ENCODE results near the gene GLOD4. TPM values are rescaled to one million over a fixed set of nuclear protein-coding genes. Genes with fewer than 3 reads are reported as not detected.
"Not testable (repeated sequence)": the region's sequence is repeated elsewhere in the genome, so short reads cannot be mapped to it uniquely, and the experiment has no call there.

Gene GLOD4
- polyA plus RNA-seq, 3 donors: 41.8 to 50.7 (median 50.6) TPM

- H2AFZ ChIP-seq (ENCODE audit: insufficient read depth, low read depth, low read length, poor library complexity, severe bottlenecking); H3K9me3 ChIP-seq (replicated peaks in 1 of 2; ENCODE audit: control insufficient read depth in 1 of 2, insufficient read depth in 1 of 2, low read length in 2 of 2); H3K4me3 ChIP-seq (replicated peaks in 1 of 3; ENCODE audit: low read depth in 2 of 3, low read length in 3 of 3); intact Hi-C loops (cut with micrococcal nuclease); H3K4me3 Mint-ChIP-seq; H3K27me3 ChIP-seq (ENCODE audit: control insufficient read depth in 2 of 2, insufficient read depth in 2 of 2, low read length in 2 of 2); H3K27me3 Mint-ChIP-seq (ENCODE audit: low read depth in 3 of 3); H3K4me2 ChIP-seq (replicated peaks; ENCODE audit: extremely low read depth, low read length, poor library complexity, severe bottlenecking); H3K9me3 Mint-ChIP-seq; H3K9ac ChIP-seq (ENCODE audit: insufficient read depth, low read length, poor library complexity, severe bottlenecking); DNase-seq; H3K27ac ChIP-seq (ENCODE audit: low read depth in 1 of 2, low read length in 2 of 2); H4K20me1 ChIP-seq (ENCODE audit: insufficient read depth, low read length): not testable (repeated sequence)
- H3K4me1 Mint-ChIP-seq: peaks cover 29% of the 10 kb centered on the region
- H3K27ac Mint-ChIP-seq: peak overlapping the region in 2 of 7 donors; percentile 55 to 62
- H3K79me2 ChIP-seq (ENCODE audit: insufficient read depth, low read length): peaks cover 43% of the 10 kb centered on the region
- H3K36me3 ChIP-seq (replicated peaks in 1 of 2; ENCODE audit: control insufficient read depth in 1 of 2, insufficient read depth in 2 of 2, low read length in 2 of 2): peaks cover 41 to 50% of the 10 kb centered on the region in 2 donors
- 100% methylated on average over 1 of the region's 4 CpGs for WGBS (ENCODE audit: insufficient coverage)
- H3K36me3 Mint-ChIP-seq: peaks cover 50 to 52% of the 10 kb centered on the region in 2 donors
- peaks cover 19 to 26% of the 10 kb centered on the region in 2 donors for H3K4me1 ChIP-seq (ENCODE audit: control insufficient read depth in 1 of 2, insufficient read depth in 2 of 2, low read length in 2 of 2)
These were observed 33.5 kb downstream of the GLOD4 start for GRCh38 chr17:748604-749003.

DNA sequence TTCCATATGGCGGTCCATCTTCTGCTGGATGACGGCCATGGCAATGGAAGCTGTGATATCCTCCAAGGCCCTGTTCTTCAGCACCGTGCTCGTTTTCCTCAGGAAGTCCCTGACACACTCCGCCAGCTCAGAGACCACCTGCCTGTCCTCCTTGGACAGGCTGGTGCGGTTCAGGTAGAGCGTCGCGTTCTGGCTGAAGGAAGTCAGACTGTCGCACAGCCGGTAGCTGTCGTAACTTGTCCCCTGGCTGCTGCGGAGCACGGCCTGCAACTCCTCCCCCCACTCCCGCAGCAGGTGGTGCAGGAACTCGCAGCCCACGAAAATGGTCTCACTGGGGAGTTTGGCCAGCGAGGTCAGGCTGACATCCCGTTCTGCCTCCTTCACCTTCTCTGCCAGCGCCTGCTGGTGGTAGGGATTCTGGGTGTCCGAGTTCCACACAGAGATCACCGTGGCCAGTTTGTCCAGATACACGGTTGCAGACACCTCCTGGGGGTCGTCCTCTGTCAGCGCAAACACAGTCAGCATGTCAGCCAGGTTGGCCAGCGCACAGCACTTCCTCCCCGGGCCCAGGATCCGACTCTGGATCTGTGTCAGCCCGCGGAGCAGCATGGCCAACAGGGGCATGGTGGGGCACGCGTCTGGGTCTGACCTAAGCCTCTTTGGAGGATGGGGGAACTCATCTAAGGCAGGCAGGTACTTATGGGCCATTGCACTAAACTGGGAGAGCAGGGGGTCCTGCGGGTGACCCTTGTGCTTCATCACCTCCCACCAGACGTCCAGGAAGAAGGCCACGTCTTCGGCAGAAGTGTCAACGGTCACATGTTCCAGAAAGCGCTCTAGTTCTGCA is 35.1 kb downstream of the GLOD4 start:
- H3K36me3 ChIP-seq (replicated peaks in 1 of 2; ENCODE audit: control insufficient read depth in 1 of 2, insufficient read depth in 2 of 2, low read length in 2 of 2): peaks cover 45 to 66% of the 10 kb centered on the region in 2 donors
- peaks cover 13 to 17% of the 10 kb centered on the region in 2 donors for H3K4me1 ChIP-seq (ENCODE audit: control insufficient read depth in 1 of 2, insufficient read depth in 2 of 2, low read length in 2 of 2)
- TF ChIP-seq, protein P1, sequence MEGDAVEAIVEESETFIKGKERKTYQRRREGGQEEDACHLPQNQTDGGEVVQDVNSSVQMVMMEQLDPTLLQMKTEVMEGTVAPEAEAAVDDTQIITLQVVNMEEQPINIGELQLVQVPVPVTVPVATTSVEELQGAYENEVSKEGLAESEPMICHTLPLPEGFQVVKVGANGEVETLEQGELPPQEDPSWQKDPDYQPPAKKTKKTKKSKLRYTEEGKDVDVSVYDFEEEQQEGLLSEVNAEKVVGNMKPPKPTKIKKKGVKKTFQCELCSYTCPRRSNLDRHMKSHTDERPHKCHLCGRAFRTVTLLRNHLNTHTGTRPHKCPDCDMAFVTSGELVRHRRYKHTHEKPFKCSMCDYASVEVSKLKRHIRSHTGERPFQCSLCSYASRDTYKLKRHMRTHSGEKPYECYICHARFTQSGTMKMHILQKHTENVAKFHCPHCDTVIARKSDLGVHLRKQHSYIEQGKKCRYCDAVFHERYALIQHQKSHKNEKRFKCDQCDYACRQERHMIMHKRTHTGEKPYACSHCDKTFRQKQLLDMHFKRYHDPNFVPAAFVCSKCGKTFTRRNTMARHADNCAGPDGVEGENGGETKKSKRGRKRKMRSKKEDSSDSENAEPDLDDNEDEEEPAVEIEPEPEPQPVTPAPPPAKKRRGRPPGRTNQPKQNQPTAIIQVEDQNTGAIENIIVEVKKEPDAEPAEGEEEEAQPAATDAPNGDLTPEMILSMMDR (IDR thresholded peaks at IDR 0.05): no peak
- Mint-ChIP-seq H3K27ac (peak overlapping the region in 2 of 7 donors; percentile 28 to 57), H3K36me3 (peaks cover 63 to 64% of the 10 kb centered on the region in 2 donors), H3K27me3 (ENCODE audit: low read depth in 3 of 3) (peaks cover 2 to 4% (median 2%) of the 10 kb centered on the region in 3 donors), H3K9me3 (peaks cover 0 to 3% (median 0%) of the 10 kb centered on the region in 7 donors), H3K4me1 (peaks cover 23% of the 10 kb centered on the region), H3K4me3 (no peak overlapping the region)
- H3K27me3 ChIP-seq (ENCODE audit: control insufficient read depth in 2 of 2, insufficient read depth in 2 of 2, low read length in 2 of 2): no peaks in the 10 kb centered on the region
- H3K9me3 ChIP-seq (replicated peaks in 1 of 2; ENCODE audit: control insufficient read depth in 1 of 2, insufficient read depth in 1 of 2, low read length in 2 of 2): no peaks in the 10 kb centered on the region
- intact Hi-C loops (cut with micrococcal nuclease): no loop called here
- peaks cover 5% of the 10 kb centered on the region for H4K20me1 ChIP-seq (ENCODE audit: insufficient read depth, low read length)
- no peak overlapping the region for H2AFZ ChIP-seq (ENCODE audit: insufficient read depth, low read depth, low read length, poor library complexity, severe bottlenecking)
- 90% methylated on average over 37 of the region's 38 CpGs for WGBS (ENCODE audit: insufficient coverage)
- H3K79me2 ChIP-seq (ENCODE audit: insufficient read depth, low read length): peaks cover 43% of the 10 kb centered on the region
- H3K27ac ChIP-seq (ENCODE audit: low read depth in 1 of 2, low read length in 2 of 2): no peak overlapping the region
- no peak overlapping the region for H3K4me3 ChIP-seq (replicated peaks in 1 of 3; ENCODE audit: low read depth in 2 of 3, low read length in 3 of 3)
- H3K9ac ChIP-seq (ENCODE audit: insufficient read depth, low read length, poor library complexity, severe bottlenecking): no peak overlapping the region
- no peak for DNase-seq
- no peak overlapping the region for H3K4me2 ChIP-seq (replicated peaks; ENCODE audit: extremely low read depth, low read length, poor library complexity, severe bottlenecking)
